Loucy (cell line): Measurements from ENCODE around the gene SLC1A4.

Source experiments
- H2AFZ ChIP-seq: fragments of 200-600 bp; sonication (generic); 2 replicates; pipeline ENCODE4 v1.6.0; 2016; ENCODE audit warnings: antibody characterized with exemption, mild to moderate bottlenecking, low read length, moderate library complexity
- H3F3A ChIP-seq: fragments of 200-600 bp; 2 replicates; pipeline ENCODE4 v1.6.0; 2016; ENCODE audit warnings: antibody characterized with exemption, low read depth, mild to moderate bottlenecking
- H3K27me3 ChIP-seq: fragments of 200-600 bp; sonication (generic); 2 replicates; pipeline ENCODE4 v1.6.1; 2014; ENCODE audit warnings: low read length, mild to moderate bottlenecking; ENCODE audit not compliant: insufficient read depth, poor library complexity, severe bottlenecking
- H3K36me3 ChIP-seq: fragments of 200-600 bp; sonication (generic); 2 replicates; pipeline ENCODE4 v1.6.1; 2016; ENCODE audit warnings: low read length; ENCODE audit not compliant: insufficient read depth
- H3K4me1 ChIP-seq: fragments of 200-600 bp; sonication (generic); 2 replicates; pipeline ENCODE4 v1.5.1; 2014; ENCODE audit warnings: low read length, mild to moderate bottlenecking; ENCODE audit not compliant: insufficient read depth, poor library complexity, severe bottlenecking
- H3K4me2 ChIP-seq: fragments of 200-600 bp; sonication (generic); 2 replicates; pipeline ENCODE4 v1.6.0; 2014; ENCODE audit warnings: antibody characterized with exemption, low read length, low read depth, mild to moderate bottlenecking; ENCODE audit not compliant: poor library complexity, severe bottlenecking
- H3K4me3 ChIP-seq: fragments of 200-600 bp; sonication (generic); 2 replicates; pipeline ENCODE4 v1.5.1; 2014; ENCODE audit warnings: low read length, mild to moderate bottlenecking, mixed read lengths; ENCODE audit not compliant: poor library complexity, severe bottlenecking
- H3K79me2 ChIP-seq: fragments of 200-600 bp; sonication (generic); 2 replicates; pipeline ENCODE4 v1.6.1; 2014; ENCODE audit warnings: low read length; ENCODE audit not compliant: insufficient read depth
- H3K9ac ChIP-seq: fragments of 200-600 bp; sonication (generic); 2 replicates; pipeline ENCODE4 v1.6.0; 2014; ENCODE audit warnings: mild to moderate bottlenecking, low read depth, low read length, moderate library complexity; ENCODE audit not compliant: poor library complexity, severe bottlenecking
- H3K9me2 ChIP-seq: fragments of 200-600 bp; sonication (generic); replicated peaks from 2 replicates; pipeline ENCODE4 v1.6.1; 2016; ENCODE audit warnings: low read depth, low read length, mixed read lengths
- H3K9me3 ChIP-seq: fragments of 200-600 bp; sonication (generic); 2 replicates; pipeline ENCODE4 v1.6.1; 2014; ENCODE audit warnings: mild to moderate bottlenecking, antibody characterized with exemption, low read length, low read depth; ENCODE audit not compliant: insufficient read depth
- H4K20me1 ChIP-seq: fragments of 200-600 bp; sonication (generic); 2 replicates; pipeline ENCODE4 v1.6.0; 2014; ENCODE audit warnings: antibody characterized with exemption, low read length, mild to moderate bottlenecking; ENCODE audit not compliant: insufficient read depth, poor library complexity, severe bottlenecking
- CTCF ChIP-seq: fragments of 200-600 bp; sonication (generic); conservative IDR thresholded peaks from 2 replicates; pipeline ENCODE4 v1.5.1; 2014; ENCODE audit warnings: mild to moderate bottlenecking, antibody characterized with exemption, low read length
- EZH2phosphoT487 ChIP-seq: fragments of 200-600 bp; IDR thresholded peaks from 2 replicates; pipeline ENCODE4 v1.6.1; 2018; ENCODE audit warnings: antibody characterized with exemption, mild to moderate bottlenecking, moderate library complexity, borderline replicate concordance

SLC1A4 gene

GRCh38 chr2:64987956-64988419, 1.2 kb upstream of the SLC1A4 start:
- no peaks in the 10 kb centered on the region for H3F3A ChIP-seq
- H3K4me3 ChIP-seq, result peak overlapping the region; percentile 86
- H3K79me2 ChIP-seq, result peaks cover 41% of the 10 kb centered on the region
- no peaks in the 10 kb centered on the region for H3K9me2 ChIP-seq
- no peaks in the 10 kb centered on the region for H3K27me3 ChIP-seq
- TF ChIP-seq EZH2phosphoT487 (no peak), CTCF (no peak)
- H3K9ac ChIP-seq, result peak overlapping the region; percentile 95
- peaks cover 25% of the 10 kb centered on the region for H4K20me1 ChIP-seq
- H3K4me2 ChIP-seq, result peak overlapping the region; percentile 80
- peaks cover 58% of the 10 kb centered on the region for H3K4me1 ChIP-seq
- H3K36me3 ChIP-seq, result no peaks in the 10 kb centered on the region
- no peaks in the 10 kb centered on the region for H3K9me3 ChIP-seq
- H2AFZ ChIP-seq, result peak overlapping the region; percentile 21; the same call in 1 of the 2 replicates

- Histone ChIP-seq H3F3A (no peaks in the 10 kb centered on the region), H3K4me1 (peaks cover 64% of the 10 kb centered on the region), H3K9me2 (no peaks in the 10 kb centered on the region), H3K27me3 (no peaks in the 10 kb centered on the region), H2AFZ (peak overlapping the region; percentile 21; the same call in 1 of the 2 replicates), H3K4me2 (peak overlapping the region; percentile 80), H3K4me3 (peak overlapping the region; percentile 86), H4K20me1 (peaks cover 29% of the 10 kb centered on the region), H3K36me3 (no peaks in the 10 kb centered on the region), H3K9me3 (no peaks in the 10 kb centered on the region), H3K79me2 (peaks cover 47% of the 10 kb centered on the region), H3K9ac (peak overlapping the region; percentile 95)
- no peak for TF ChIP-seq EZH2phosphoT487
- TF ChIP-seq CTCF, result peak; percentile 34
These were observed 626 bp upstream of the SLC1A4 start for GRCh38 chr2:64988420-64989125.

GRCh38 chr2:64989982-64990614, 899 bp downstream of the SLC1A4 start:
- H3F3A ChIP-seq, result no peaks in the 10 kb centered on the region
- no peaks in the 10 kb centered on the region for H3K36me3 ChIP-seq
- peaks cover 69% of the 10 kb centered on the region for H3K4me1 ChIP-seq
- H3K9ac ChIP-seq, result peak overlapping the region; percentile 85
- H4K20me1 ChIP-seq, result peaks cover 36% of the 10 kb centered on the region
- no peaks in the 10 kb centered on the region for H3K9me2 ChIP-seq
- peak overlapping the region; percentile 99 for H3K4me2 ChIP-seq
- H2AFZ ChIP-seq, result no peak overlapping the region
- TF ChIP-seq EZH2phosphoT487 (no peak), CTCF (0 out of 2 replicates have a peak, but pooled peaks have one; percentile 14)
- H3K27me3 ChIP-seq, result no peaks in the 10 kb centered on the region
- peaks cover 62% of the 10 kb centered on the region for H3K79me2 ChIP-seq
- H3K4me3 ChIP-seq, result peak overlapping the region; percentile 86
- H3K9me3 ChIP-seq, result no peaks in the 10 kb centered on the region
